Glomerular visceral epithelial cell (primary cell): ENCODE results near the gene GAS2L3.
A peak's percentile ranks its signal among the peaks of the same experiment; 100 is the strongest.
"Not testable (repeated sequence)": the region's sequence is repeated elsewhere in the genome, so short reads cannot be mapped to it uniquely, and the experiment has no call there.

Experiments used
- DNase-seq: peaks from one replicate; pipeline ENCODE4 v3.0.0-alpha.2; 2016; ENCODE audit errors: extremely low spot score

GAS2L3 gene

DNA sequence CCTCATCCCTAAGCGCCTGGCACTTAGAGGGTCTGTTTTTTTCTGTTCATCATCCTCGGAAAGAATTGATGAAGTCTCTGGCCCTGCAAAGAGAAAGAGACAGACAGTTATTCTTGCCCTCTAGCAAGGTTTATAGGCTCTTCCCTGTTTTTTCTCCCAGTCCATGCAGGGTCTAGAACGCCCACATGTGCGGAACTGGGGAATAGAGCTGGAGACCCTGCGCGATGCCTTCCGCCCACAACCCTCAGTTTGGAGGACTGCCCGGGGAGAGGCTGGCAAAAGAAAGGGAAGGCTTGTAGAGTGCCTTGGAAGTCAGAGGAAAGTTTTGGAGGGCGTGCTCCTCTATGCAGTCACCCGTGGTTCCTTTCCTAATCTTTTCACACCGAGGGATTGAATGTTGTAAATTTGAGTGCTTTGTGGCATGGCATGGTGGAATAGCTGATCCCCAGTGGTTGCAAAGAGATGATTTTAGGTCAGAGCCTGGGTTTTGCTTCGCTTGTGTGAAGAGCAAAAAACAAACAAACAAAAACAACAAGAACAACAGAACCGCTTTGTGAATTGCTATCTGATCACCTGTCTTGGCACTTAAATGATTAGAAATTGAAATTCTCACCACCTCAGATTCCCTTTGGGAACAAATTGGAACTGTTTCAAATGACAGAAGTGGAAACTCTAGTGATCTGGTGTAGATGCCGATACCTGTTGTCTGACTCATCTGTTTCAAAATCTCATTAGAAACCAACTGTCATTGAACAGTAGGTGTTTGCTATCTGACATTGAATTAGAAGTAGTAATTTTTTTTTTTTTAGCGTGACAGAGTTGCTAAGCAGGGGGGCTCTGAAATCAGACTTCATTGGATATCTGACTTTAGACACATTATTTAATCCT, 947 bp downstream of the GAS2L3 start:
- DNase-seq, result peak; percentile 42

GRCh38 chr12:100576331-100577036, 3.0 kb downstream of the GAS2L3 start:
- peak; percentile 63 for DNase-seq

- DNase-seq, result no peak
These were observed 5.4 kb downstream of the GAS2L3 start for GRCh38 chr12:100578923-100579322.

- DNase-seq, result no peak
These were observed 6.4 kb downstream of the GAS2L3 start for GRCh38 chr12:100579844-100580243.

GRCh38 chr12:100584256-100584655, 10.8 kb downstream of the GAS2L3 start:
- no peak for DNase-seq

DNA sequence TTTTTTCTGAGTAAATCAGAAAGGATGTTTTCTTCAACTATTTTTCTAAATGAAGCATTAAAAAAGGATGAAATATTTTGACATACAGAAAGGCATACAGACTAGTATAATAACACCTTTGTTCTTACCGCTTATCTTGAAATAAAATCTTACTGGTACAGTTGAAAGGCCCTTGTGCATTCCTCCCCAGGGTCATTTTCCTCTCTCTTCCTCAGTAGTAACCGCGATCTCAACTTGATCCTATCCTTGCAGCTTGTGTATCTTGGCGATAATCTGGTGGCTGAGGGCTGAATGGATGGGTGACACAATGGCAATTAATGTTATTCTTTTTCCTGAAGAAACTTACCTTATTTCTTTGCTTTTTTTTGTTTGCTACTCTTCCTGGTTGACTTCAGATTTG, 18.5 kb downstream of the GAS2L3 start:
- DNase-seq, result no peak

DNA sequence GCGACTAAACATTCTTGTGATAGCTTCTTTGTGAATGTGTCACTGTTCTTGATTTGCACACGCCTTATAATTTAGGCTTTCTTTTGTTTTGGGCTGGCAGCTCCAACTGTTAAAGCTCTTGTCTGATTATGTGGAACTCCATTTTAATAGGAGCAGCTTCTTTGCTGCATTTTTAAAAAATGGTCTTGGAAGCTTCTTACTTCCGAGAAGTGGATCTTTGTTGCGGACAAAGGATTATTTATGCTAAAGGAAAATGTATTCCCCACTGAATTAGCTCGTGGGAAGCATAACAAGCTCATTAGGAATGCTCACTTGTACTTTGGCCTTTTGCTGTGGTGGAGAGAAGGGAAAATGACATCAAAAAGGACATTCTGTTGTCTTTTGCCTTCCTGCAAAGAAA, 20.0 kb downstream of the GAS2L3 start:
- peak; percentile 4 for DNase-seq

- DNase-seq, result no peak
These were observed 28.1 kb downstream of the GAS2L3 start for GRCh38 chr12:100601626-100602025.

DNA sequence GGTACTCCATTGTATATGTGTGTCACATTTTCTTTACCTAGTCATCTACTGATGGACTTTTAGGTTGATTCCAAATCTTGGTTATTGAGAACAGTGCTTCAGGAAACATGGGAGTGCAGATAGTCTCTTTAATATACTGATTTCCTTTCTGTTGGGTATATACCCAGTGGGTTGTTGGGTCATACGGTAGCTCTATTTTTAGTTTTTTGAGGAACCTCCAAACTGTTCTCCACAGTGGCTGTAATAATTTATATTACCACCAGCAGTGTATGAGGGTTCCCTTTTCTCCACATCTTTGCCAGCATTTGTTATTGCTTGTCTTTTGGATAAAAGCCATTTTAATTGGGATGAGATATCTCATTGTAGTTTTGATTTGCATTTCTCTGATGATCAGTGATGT, 29.5 kb downstream of the GAS2L3 start:
- DNase-seq, result not testable (repeated sequence)

DNA sequence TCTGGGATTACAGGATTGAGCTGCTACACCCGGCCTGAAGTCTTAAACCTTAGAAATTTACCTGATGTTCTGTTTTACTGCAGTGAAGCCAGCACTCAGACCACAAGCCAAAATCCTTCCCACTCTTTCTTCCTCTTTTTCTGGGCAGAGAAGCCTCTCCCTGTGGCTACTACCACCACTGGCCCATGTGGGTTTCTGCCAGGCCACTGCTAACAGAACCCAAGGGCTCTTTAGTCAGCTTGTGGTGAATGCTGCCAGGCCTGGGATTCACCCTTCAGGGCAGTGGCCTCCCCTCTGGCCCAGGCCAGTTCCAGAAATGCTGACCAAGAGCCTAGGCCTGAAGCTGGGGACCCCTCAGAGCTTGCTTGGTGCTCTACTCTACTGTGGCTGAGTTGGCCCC, 35.3 kb downstream of the GAS2L3 start:
- DNase-seq, result no peak

GRCh38 chr12:100610666-100611430, 37.4 kb downstream of the GAS2L3 start:
- DNase-seq, result no peak

DNA sequence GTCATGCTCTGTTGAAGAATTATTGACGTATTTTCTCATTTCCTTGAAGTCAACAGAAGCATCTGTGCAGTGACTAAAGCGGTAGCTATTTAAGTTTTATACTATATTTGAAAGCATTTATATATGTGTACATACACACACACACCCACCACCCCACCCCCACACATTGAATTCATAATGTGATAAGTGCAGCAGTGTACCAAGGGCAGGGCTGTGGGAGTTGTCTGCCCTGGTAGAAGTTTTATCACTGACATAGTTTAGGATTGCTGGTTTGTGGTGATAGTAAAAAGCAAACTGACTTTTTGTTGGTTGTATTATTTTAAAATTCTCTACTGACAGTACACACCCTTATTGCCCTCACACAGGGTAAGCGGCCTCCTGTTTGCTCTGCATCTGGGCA, 39.1 kb downstream of the GAS2L3 start:
- DNase-seq, result no peak

DNA sequence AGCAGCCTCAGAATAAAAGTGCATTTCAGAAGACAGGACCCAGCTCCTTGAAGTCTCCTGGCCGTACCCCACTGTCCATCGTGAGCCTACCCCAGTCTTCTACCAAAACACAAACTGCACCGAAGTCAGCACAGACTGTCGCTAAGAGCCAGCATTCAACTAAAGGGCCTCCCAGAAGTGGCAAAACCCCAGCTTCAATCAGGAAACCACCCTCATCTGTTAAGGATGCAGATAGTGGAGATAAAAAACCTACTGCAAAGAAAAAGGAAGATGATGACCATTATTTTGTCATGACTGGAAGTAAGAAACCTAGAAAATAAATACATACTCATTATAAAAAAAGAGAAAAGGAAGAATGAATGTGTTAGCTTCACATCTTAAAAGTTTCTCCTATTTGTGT, 51.1 kb downstream of the GAS2L3 start:
- DNase-seq, result no peak

DNA sequence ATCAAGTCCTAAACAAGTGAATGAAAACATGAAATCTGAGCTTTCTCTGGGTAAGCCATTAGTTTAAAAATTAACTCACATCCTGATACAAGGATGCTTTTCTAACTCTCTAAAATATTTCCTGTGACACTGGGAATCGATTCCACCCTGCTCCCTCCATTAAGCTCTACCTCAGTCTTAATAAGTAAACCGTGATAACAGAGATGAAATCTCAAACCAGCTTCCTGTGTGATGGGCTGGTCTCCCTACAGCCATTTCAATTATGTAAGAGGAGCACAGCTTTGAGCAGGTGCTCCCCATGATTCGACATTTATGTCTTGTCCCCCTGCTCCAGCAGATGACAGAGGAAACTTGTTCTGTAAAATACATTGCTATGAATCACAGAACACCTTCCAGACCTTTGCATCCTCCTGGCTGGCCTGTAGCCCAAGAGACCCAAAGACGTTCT, 59.0 kb downstream of the GAS2L3 start:
- peak; percentile 19 for DNase-seq

GRCh38 chr12:100633082-100633785, 59.8 kb downstream of the GAS2L3 start:
- DNase-seq, result peak; percentile 13

GRCh38 chr12:100643246-100643645, 69.8 kb downstream of the GAS2L3 start:
- DNase-seq, result no peak

GRCh38 chr12:100646896-100647295, 73.4 kb downstream of the GAS2L3 start:
- no peak for DNase-seq

DNA sequence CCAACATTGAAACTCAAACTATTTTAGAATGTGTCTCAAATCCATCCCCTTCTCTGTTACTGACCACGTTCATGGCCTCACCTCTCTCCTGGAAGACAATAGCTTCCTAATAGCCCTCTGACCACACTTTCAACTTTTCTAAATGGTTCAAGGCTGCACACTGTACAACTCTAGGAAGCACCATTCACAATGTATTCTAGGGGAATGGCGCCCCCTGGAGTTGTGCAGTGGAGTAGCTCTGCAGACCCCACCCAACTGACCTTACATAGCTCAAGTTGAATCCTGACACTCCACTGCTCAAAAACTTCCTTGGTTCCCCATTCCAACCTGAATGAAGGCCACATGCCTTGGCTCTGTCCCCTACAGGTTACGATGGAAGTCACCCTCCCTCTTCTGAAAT, 77.6 kb downstream of the GAS2L3 start:
- DNase-seq, result no peak

- DNase-seq, result no peak
These were observed 78.2 kb downstream of the GAS2L3 start for GRCh38 chr12:100651694-100652093.

- DNase-seq, result no peak
These were observed 79.0 kb downstream of the GAS2L3 start for GRCh38 chr12:100652488-100652887.

- no peak for DNase-seq
These were observed 82.7 kb downstream of the GAS2L3 start for GRCh38 chr12:100656141-100656540.

DNA sequence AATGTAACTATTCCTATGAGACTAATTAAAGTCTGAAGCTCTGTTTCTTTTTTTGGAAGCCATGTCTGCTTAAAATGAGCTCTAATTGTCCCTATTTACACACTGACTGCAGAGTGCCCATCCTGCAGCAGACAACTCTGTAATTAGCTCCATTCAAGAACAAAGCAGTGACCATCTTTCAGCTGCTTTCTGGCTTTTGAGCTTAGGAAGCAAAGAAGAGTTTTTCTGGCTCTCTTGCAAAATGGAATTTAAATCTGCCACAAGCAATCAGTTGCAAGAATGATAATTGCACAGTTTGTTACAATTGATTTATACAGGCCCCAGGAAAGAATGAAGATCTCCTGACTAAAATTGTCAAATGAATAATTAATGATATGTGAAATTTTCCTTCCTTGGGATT, 83.4 kb downstream of the GAS2L3 start:
- DNase-seq, result no peak
